GM23338 (cell line): Measurements from ENCODE around the gene TGFB3.

Source experiments
- CREB1 ChIP-seq: fragments of 250-450 bp; sonication (Bioruptor Pico); IDR thresholded peaks from 2 replicates; pipeline ENCODE4 v1.5.0; 2020; ENCODE audit warnings: low read depth, mild to moderate bottlenecking, moderate library complexity
- CTCF ChIP-seq, 2 experiments: fragments of 200-600 bp in 1 of 2; sonication (generic) in 1 of 2; conservative IDR thresholded peaks; 2 replicates each; pipeline versions ENCODE4 v1.5.1 to v1.6.1; 2016 to 2017; ENCODE audit warnings: antibody characterized with exemption in 2 of 2, low read depth in 2 of 2, mild to moderate bottlenecking in 2 of 2, moderate library complexity in 1 of 2
- ETS1 ChIP-seq: IDR thresholded peaks from 2 replicates; pipeline ENCODE4 v1.6.1; 2016; ENCODE audit warnings: antibody characterized with exemption
- EZH2 ChIP-seq: fragments of 200-600 bp; sonication (generic); IDR thresholded peaks from one replicate; pipeline ENCODE4 v1.8.0; 2017; ENCODE audit warnings: antibody characterized with exemption, mild to moderate bottlenecking, low read depth; ENCODE audit not compliant: unreplicated experiment
- EZH2phosphoT487 ChIP-seq: fragments of 200-600 bp; sonication (generic); IDR thresholded peaks from one replicate; pipeline ENCODE4 v1.8.1; 2018; ENCODE audit warnings: antibody characterized with exemption; ENCODE audit not compliant: unreplicated experiment
- JUNB ChIP-seq: IDR thresholded peaks from one replicate; pipeline ENCODE4 v1.6.1; 2016; ENCODE audit warnings: antibody characterized with exemption; ENCODE audit not compliant: unreplicated experiment
- POLR2AphosphoS5 ChIP-seq: IDR thresholded peaks from 2 replicates; pipeline ENCODE4 v1.6.1; 2016; ENCODE audit warnings: antibody characterized with exemption, low read depth
- REST ChIP-seq: IDR thresholded peaks from one replicate; pipeline ENCODE4 v1.6.1; 2018; ENCODE audit warnings: antibody characterized with exemption; ENCODE audit not compliant: unreplicated experiment
- STAT1 ChIP-seq: IDR thresholded peaks from one replicate; pipeline ENCODE4 v1.6.1; 2016; ENCODE audit warnings: antibody characterized with exemption; ENCODE audit not compliant: unreplicated experiment
- ZNF331 ChIP-seq: fragments of 250-450 bp; sonication (Bioruptor Pico); IDR thresholded peaks from 2 replicates; pipeline ENCODE4 v1.5.0; 2020; ENCODE audit warnings: low read depth, mild to moderate bottlenecking, moderate library complexity
- TF ChIP-seq, protein P1 (sequence below): fragments of 250-450 bp; sonication (Bioruptor Pico); IDR thresholded peaks from 2 replicates; pipeline ENCODE4 v1.5.0; 2020; ENCODE audit warnings: mild to moderate bottlenecking, moderate library complexity

DNA sequence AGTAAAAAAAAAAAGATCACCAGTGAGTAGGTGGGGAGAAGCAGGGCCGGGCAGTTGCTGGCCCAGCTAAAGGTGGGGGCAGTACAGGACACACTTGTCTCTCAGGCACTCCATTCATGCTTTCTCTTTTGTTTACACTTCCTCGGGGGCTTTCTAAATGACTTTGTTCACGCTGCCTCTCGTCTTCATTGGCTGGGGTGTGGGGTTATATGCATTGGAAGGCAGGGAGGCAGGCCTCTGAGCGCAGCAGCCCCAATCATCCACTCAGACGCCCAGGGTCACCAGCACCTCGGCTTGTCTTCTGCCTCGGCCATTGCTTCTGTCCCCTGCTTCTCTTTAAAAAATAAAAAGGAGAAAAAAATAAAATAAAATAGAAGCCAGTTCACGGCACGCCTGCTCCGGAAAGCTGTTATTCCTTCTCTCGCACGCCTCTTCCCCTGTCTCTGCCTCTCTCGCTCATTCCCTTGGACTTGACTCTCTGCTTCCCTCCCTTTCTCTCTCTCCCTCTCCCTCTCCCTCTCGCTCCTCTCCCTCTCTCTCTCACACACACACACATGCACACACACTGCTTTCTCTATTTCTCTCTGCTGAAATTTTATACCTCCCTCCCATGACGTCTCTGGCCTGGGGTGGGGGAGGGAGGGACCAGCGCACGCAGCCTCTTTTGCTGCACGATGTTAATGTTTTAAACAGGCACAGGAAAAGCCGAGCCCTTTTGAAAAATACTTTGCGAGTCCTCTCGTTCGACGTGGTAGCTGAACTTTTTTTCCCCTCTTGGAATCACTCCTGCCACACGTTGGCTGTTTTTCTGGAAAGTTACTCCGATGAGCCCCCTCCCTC, at the start of gene TGFB3:
- TF ChIP-seq CTCF (conservative IDR thresholded peaks at IDR 0.05; ENCODE audit: low read depth in 2 of 2) (no peak), REST (no peak), POLR2AphosphoS5 (peak; percentile 32; the same call in 1 of the 2 replicates), JUNB (no peak), EZH2 (no peak), EZH2phosphoT487 (no peak), ETS1 (no peak), STAT1 (no peak), ZNF331 (CRISPR knock-in tag) (no peak), CREB1 (CRISPR knock-in tag) (peak; percentile 15; the same call in 1 of the 2 replicates)
- TF ChIP-seq, protein P1, sequence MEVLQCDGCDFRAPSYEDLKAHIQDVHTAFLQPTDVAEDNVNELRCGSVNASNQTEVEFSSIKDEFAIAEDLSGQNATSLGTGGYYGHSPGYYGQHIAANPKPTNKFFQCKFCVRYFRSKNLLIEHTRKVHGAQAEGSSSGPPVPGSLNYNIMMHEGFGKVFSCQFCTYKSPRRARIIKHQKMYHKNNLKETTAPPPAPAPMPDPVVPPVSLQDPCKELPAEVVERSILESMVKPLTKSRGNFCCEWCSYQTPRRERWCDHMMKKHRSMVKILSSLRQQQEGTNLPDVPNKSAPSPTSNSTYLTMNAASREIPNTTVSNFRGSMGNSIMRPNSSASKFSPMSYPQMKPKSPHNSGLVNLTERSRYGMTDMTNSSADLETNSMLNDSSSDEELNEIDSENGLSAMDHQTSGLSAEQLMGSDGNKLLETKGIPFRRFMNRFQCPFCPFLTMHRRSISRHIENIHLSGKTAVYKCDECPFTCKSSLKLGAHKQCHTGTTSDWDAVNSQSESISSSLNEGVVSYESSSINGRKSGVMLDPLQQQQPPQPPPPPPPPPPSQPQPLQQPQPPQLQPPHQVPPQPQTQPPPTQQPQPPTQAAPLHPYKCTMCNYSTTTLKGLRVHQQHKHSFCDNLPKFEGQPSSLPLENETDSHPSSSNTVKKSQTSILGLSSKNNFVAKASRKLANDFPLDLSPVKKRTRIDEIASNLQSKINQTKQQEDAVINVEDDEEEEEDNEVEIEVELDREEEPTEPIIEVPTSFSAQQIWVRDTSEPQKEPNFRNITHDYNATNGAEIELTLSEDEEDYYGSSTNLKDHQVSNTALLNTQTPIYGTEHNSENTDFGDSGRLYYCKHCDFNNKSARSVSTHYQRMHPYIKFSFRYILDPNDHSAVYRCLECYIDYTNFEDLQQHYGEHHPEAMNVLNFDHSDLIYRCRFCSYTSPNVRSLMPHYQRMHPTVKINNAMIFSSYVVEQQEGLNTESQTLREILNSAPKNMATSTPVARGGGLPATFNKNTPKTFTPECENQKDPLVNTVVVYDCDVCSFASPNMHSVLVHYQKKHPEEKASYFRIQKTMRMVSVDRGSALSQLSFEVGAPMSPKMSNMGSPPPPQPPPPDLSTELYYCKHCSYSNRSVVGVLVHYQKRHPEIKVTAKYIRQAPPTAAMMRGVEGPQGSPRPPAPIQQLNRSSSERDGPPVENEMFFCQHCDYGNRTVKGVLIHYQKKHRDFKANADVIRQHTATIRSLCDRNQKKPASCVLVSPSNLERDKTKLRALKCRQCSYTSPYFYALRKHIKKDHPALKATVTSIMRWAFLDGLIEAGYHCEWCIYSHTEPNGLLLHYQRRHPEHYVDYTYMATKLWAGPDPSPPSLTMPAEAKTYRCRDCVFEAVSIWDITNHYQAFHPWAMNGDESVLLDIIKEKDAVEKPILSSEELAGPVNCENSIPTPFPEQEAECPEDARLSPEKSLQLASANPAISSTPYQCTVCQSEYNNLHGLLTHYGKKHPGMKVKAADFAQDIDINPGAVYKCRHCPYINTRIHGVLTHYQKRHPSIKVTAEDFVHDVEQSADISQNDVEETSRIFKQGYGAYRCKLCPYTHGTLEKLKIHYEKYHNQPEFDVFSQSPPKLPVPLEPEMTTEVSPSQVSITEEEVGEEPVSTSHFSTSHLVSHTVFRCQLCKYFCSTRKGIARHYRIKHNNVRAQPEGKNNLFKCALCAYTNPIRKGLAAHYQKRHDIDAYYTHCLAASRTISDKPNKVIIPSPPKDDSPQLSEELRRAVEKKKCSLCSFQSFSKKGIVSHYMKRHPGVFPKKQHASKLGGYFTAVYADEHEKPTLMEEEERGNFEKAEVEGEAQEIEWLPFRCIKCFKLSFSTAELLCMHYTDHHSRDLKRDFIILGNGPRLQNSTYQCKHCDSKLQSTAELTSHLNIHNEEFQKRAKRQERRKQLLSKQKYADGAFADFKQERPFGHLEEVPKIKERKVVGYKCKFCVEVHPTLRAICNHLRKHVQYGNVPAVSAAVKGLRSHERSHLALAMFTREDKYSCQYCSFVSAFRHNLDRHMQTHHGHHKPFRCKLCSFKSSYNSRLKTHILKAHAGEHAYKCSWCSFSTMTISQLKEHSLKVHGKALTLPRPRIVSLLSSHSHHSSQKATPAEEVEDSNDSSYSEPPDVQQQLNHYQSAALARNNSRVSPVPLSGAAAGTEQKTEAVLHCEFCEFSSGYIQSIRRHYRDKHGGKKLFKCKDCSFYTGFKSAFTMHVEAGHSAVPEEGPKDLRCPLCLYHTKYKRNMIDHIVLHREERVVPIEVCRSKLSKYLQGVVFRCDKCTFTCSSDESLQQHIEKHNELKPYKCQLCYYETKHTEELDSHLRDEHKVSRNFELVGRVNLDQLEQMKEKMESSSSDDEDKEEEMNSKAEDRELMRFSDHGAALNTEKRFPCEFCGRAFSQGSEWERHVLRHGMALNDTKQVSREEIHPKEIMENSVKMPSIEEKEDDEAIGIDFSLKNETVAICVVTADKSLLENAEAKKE (CRISPR knock-in tag): no peak
